Bronchus fibroblast of lung (primary cell): ENCODE data around the gene PGLYRP2. TPM values are rescaled to one million over a fixed set of nuclear protein-coding genes. Genes with fewer than 3 reads are reported as not detected.

Experiments used
- total RNA-seq: library from RNA; depleted of rRNA; stranded (reverse); fragments of >200 nt; gene quantifications from 2 replicates; pipeline ENCODE4 v1.2.3, GENCODE V29; 2015

Gene PGLYRP2, protein sequence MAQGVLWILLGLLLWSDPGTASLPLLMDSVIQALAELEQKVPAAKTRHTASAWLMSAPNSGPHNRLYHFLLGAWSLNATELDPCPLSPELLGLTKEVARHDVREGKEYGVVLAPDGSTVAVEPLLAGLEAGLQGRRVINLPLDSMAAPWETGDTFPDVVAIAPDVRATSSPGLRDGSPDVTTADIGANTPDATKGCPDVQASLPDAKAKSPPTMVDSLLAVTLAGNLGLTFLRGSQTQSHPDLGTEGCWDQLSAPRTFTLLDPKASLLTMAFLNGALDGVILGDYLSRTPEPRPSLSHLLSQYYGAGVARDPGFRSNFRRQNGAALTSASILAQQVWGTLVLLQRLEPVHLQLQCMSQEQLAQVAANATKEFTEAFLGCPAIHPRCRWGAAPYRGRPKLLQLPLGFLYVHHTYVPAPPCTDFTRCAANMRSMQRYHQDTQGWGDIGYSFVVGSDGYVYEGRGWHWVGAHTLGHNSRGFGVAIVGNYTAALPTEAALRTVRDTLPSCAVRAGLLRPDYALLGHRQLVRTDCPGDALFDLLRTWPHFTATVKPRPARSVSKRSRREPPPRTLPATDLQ
- not detected in 2 replicates for total RNA-seq

DNA sequence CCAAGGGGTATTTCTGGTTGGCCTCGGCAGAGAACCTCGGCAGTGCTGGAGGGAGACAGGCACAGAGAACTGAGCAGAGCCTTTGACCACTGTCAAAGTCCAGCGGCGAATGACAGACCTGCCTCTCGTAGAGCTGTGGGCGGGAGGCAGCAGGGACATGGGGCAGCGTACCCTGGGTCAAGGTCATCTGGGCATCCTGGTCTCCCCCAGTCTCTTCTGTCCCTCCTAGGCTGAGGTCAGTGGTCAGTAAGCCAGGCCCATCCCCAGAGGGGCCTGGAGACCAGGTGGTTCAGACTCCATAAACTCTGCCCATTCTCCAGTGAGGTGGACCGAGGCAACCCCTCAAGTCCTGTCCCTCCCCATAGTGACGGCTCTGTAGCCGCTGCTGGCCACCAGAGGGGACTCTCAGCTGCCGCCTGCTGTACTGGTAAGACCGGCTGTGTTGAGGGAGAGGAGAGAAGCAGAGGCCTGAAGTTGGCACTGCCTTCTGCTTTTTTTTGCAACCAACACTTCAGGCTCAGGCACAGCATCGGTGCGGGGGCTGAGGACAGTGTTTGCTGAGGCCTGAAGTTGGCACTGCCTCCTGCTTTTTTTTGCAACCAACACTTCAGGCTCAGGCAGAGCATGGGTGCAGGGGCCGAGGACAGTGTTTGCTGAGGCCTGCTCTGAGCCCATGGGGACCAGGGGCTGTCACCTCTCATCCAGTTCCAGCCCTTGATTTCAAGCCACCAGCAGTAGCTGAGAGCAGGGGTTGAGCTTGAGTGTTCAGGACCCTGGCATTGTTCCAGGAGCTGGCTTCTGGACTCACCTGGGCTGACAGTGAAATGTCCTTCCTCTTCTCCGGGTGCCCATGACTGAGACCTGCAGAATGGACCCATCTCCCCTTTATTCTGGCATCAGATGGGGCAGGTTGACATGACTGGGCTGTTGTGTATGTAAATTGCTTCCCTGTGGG, at the start of gene PGLYRP2:
TSS of gene PGLYRP2 (minus strand) at position 111 of the 955 bp plus-strand sequence. CDS start 130 bp downstream, outside the sequence.

DNA sequence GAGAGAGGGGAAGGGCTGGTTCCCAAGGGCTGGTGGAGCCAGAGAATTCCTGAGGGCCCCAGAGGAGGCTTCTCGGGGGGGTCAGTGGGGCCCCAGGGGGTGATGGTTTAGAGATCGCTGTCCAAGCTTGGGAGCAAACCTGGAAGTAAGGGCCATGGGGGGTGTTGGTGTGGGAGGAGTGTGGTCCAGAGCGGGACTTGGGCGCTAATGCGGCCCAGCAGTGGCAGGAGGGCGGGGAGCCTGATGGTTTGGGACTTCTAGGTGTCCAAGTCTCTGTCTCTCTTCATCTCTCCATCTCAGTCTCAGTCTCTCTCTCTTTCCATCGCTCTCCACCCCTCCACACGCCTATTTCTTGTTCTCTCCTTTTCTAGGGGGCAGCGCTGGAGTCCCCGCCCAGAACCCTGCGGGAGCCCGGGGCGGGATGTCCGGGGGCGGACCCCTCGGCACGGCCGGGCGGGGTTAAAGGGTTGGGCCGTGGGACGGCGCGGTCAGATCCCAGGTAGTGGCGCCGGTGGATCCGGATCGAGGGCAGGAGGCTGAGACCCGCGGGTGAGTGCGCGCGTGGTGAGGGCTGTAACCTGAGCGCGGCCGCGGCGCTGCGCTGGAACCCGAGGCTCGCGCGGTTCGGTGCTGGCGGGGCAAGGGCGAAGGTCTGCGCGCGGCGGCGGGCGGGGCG, 28.9 kb upstream of the PGLYRP2 start, which contains the start of gene CYP4F22:
TSS of gene CYP4F22 (plus strand) at position 491 of the 676 bp plus-strand sequence. CDS start 16,812 bp downstream, outside the sequence.

DNA sequence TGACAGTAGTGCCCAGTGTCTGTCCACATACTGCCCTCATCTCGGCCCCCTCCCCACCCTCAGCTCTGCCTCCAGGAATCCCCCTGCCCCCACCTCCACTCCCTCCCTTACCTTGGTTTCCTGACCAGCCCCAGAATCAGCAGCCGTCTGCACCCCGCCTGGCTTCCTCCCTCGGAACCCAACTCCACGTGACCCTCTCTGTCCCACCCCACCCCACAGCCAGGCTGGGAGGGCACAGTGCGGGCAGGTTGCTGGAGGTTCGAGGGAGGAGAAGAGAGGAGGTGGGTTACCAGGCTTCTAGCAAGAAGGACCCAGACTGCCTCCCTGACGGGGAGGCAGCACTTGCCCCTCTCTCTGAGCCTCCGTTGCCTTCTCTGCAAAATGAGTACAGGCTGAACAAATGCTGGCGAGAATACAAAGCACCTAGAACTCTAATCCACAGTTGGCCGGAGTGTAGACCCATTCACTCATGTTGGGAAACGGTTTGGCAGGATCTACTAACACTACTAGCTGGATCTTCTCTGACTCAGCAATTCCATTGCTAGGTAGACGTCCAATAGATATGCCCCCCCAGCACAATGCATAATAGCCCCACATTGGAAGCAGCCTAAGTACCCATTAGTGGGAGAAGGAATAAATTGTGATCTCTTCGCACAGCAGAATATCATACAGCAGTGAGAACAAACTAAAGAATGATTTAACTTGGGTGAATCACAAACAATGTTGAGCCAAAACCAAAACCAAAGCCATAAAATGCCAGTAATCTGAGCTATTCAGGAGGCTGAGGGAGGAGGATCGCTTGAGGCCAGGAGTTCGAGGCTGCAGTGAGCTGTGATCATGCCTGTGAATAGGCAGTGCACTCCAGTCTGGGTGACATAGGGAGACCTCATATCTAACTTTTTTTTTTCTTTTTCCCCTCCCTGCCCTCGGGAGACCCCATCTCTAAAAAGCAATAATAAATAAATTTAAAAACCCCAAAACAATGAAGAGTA, 14.6 kb downstream of the PGLYRP2 start, which contains the start of gene RASAL3:
TSS of gene RASAL3 (minus strand) at position 151 of the 992 bp plus-strand sequence. CDS start 186 bp downstream, outside the sequence.

DNA sequence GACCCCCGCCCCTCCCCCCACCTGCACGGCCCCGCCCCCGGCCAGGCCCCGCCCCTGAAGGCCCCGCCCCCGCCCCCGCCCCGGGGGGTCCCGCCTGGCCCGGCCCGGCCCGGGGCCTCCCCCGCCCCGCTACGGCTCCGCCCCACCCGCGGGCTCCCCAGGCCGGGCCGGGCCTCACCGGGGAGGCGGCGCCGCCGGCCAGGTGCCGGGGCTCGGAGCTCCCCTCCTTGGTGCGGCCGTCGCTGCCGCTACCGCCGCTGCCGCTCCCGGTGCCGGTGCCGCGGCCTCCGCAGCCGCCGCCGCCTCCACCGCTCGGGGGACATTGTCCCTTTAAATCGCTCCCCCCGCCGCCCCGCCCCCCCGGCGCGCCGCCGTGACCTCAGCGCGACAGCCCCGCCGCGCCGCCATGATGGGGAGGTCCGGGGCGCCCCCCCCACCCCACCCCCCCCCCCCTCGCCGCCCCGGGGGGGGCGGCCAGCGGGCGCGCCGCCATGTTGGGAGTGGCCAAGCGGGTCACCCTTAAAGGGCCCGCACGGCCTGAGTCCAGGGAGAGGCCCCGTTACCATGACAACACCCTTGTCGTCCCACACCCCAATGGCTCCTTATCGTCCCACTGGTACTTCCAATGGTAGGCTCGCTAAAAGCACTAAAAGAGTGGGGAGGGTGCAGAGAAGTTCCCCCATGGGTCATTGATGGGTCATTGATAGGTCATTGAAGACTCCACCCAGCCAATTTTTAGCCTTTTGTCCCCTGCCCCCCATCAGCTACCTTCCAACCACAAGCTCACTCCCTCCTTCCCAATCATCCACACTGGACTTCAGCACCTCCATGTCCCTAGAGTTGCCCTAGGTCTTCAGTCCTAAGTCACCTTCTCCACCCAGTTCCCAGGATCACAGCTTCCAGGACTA, 29.4 kb downstream of the PGLYRP2 start, which contains the start of gene WIZ:
TSS of gene WIZ (minus strand) at position 337 of the 908 bp plus-strand sequence. CDS start 1,649 bp downstream, outside the sequence.

Other genes with a start within 250 kb of the PGLYRP2 start
- 0.30 and 0.50 TPM in 2 replicates for gene EPHX3, start 247.1 kb downstream of the PGLYRP2 start, total RNA-seq
- gene BRD4, start 147.0 kb downstream of the PGLYRP2 start, total RNA-seq, result 13.8 and 14.0 TPM in 2 replicates
- 9.2 and 9.7 TPM in 2 replicates for gene AKAP8, start 99.7 kb downstream of the PGLYRP2 start, total RNA-seq
- gene AKAP8L, start 60.5 kb downstream of the PGLYRP2 start, total RNA-seq, result 37.9 and 47.9 TPM in 2 replicates
- gene WIZ, start 29.5 kb downstream of the PGLYRP2 start, total RNA-seq, result 28.2 and 29.1 TPM in 2 replicates
- not detected in 2 replicates for gene RASAL3, start 15.0 kb downstream of the PGLYRP2 start, total RNA-seq
- not detected in 2 replicates for gene CYP4F22, start 29.0 kb upstream of the PGLYRP2 start, total RNA-seq
- not detected in 2 replicates for gene CYP4F8, start 135.7 kb upstream of the PGLYRP2 start, total RNA-seq
- not detected in 2 replicates for gene CYP4F3, start 161.4 kb upstream of the PGLYRP2 start, total RNA-seq
- not detected in 2 replicates for gene CYP4F12, start 193.6 kb upstream of the PGLYRP2 start, total RNA-seq
- not detected in 2 replicates for gene OR10H2, start 248.5 kb upstream of the PGLYRP2 start, total RNA-seq